ENCODE results near the gene STK24.

STK24 gene

DNA sequence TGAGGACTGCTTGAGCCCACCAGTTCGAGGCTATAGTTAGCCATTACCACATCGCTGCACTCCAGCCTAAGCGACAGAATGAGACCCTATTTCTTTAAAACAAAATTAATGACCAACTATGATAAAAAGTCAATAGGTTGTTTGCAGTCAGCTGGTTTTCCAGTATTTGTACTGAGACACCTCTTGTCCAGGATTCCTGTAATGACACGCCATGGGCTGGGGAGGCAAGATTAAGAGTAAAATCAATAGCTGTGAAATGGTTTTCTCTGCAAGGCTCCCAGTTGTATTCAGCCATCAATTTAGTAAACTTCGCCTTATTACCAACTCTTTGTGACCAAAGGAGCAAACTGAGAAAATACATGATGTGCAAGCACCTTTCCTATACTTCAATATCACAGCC, 29.5 kb downstream of the STK24 start:
- no peak overlapping the region for H3K4me3 ChIP-seq (ENCODE audit: low read depth, low read length)
- in situ Hi-C loops (cut with HindIII; ENCODE audit: low sequenced_read_pairs), result no loop called here
- no peak for DNase-seq (ENCODE audit: low read depth, low spot score)
- TF ChIP-seq, protein P1, sequence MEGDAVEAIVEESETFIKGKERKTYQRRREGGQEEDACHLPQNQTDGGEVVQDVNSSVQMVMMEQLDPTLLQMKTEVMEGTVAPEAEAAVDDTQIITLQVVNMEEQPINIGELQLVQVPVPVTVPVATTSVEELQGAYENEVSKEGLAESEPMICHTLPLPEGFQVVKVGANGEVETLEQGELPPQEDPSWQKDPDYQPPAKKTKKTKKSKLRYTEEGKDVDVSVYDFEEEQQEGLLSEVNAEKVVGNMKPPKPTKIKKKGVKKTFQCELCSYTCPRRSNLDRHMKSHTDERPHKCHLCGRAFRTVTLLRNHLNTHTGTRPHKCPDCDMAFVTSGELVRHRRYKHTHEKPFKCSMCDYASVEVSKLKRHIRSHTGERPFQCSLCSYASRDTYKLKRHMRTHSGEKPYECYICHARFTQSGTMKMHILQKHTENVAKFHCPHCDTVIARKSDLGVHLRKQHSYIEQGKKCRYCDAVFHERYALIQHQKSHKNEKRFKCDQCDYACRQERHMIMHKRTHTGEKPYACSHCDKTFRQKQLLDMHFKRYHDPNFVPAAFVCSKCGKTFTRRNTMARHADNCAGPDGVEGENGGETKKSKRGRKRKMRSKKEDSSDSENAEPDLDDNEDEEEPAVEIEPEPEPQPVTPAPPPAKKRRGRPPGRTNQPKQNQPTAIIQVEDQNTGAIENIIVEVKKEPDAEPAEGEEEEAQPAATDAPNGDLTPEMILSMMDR (IDR thresholded peaks at IDR 0.05; ENCODE audit: low read depth, low read length), result no peak

DNA sequence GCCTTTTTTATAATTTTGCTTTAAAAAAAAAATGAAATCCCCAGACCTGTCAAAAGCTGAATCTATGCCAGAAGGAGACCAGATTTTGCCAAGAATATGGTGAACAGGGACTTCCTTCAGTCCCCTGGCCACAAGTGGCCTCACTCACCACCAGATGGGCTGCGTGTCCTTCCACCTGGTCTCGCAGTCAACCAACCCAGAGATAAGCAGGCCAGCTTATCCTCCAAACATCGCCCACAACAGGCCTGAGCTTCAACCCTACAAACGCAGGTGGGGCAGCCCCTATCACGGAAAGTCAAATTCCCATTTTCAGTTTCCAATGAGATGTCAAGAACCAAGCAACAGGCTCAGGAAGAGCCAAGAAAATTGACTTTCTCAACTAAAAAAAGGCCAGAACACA, 30.5 kb downstream of the STK24 start:
- H3K4me3 ChIP-seq (ENCODE audit: low read depth, low read length), result no peak overlapping the region
- TF ChIP-seq, protein P1 (IDR thresholded peaks at IDR 0.05; ENCODE audit: low read depth, low read length), result no peak
- DNase-seq (ENCODE audit: low read depth, low spot score), result no peak
- in situ Hi-C loops (cut with HindIII; ENCODE audit: low sequenced_read_pairs), result no loop called here

- DNase-seq (ENCODE audit: low read depth, low spot score), result no peak
- TF ChIP-seq, protein P1 (IDR thresholded peaks at IDR 0.05; ENCODE audit: low read depth, low read length), result no peak
- in situ Hi-C loops (cut with HindIII; ENCODE audit: low sequenced_read_pairs), result no loop called here
- H3K4me3 ChIP-seq (ENCODE audit: low read depth, low read length), result no peak overlapping the region
Measured at GRCh38 chr13:98544104-98544710, 32.7 kb downstream of the STK24 start.

DNA sequence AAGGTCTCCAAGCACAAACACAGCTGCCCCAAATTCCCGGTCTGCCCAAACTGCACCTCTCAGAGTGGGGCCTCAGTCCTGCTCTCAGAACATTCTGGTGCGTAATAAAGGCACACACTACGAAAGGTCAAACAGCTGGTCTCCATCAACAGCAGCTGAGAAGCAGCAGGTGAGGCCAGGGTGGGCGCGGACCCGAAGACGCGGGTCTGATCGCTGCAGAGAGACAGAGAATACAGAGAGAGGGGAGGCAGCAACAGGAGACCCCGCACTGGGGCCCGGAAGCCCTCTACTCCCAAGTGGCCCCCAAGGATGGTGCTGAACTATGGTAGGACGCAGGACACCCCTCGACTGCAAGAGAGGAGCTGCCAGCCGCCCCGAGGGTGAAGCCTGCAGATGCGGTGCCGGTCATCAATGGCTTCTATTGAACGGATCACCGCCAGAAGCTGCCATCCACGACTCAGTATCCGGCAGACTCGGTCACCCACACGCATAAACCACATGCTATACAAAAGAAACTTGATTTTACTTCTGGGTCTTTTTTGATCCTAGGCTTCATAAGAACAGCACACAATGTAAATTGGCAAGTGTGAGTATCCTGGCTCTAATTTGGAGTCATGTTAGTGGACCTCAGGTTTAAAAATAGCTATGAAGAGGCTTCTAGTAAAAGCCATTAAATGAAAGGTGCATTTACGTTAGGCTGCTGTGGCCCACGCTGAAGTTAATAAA, 33.4 kb downstream of the STK24 start:
- TF ChIP-seq, protein P1 (IDR thresholded peaks at IDR 0.05; ENCODE audit: low read depth, low read length), result no peak
- in situ Hi-C loops (cut with HindIII; ENCODE audit: low sequenced_read_pairs), result no loop called here
- DNase-seq (ENCODE audit: low read depth, low spot score), result no peak
- no peak overlapping the region for H3K4me3 ChIP-seq (ENCODE audit: low read depth, low read length)

- TF ChIP-seq, protein P1 (IDR thresholded peaks at IDR 0.05; ENCODE audit: low read depth, low read length), result no peak
- no peak for DNase-seq (ENCODE audit: low read depth, low spot score)
- in situ Hi-C loops (cut with HindIII; ENCODE audit: low sequenced_read_pairs), result no loop called here
- no peak overlapping the region for H3K4me3 ChIP-seq (ENCODE audit: low read depth, low read length)
Measured at GRCh38 chr13:98542568-98543377, 34.1 kb downstream of the STK24 start.

DNA sequence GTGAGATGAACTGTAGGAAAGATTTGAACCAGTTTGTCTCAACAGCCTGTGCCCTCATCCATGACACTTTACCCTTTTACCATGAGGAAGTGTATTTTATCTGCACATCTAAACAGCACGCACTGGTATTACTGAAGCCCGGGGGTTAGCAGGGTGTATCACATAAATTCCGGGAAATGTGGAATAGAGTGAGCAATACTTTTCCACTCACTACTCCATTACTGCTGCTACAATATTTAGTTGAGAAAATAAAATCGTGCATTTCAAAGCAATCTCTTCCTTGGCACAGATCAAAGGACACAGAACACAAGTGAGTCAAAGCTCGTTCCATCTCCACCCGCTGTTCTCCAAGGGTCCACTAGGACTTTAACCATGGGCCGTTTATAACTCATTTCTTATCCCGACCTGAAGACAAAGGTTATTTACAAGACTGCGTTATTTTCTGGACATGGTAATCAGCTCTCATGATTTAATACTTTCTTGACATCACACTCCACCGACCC, 35.2 kb downstream of the STK24 start:
- TF ChIP-seq, protein P1 (IDR thresholded peaks at IDR 0.05; ENCODE audit: low read depth, low read length), result no peak
- no peak overlapping the region for H3K4me3 ChIP-seq (ENCODE audit: low read depth, low read length)
- in situ Hi-C loops (cut with HindIII; ENCODE audit: low sequenced_read_pairs), result no loop called here
- no peak for DNase-seq (ENCODE audit: low read depth, low spot score)
